GM18502 (cell line): Measurements from ENCODE around the gene NDEL1.

Experiments used
- ATAC-seq: cut with Tn5 transposase; IDR thresholded peaks from one replicate; pipeline ENCODE4 v1.9.1; 2021; ENCODE audit warnings: mild to moderate bottlenecking; ENCODE audit not compliant: unreplicated experiment, poor library complexity

NDEL1 gene

GRCh38 chr17:8494506-8495111 lies 58.9 kb downstream of the NDEL1 start:
- no peak for ATAC-seq

- no peak for ATAC-seq
Observed at GRCh38 chr17:8496081-8496480, 60.4 kb downstream of the NDEL1 start.

GRCh38 chr17:8499171-8499570 lies 63.5 kb downstream of the NDEL1 start:
- ATAC-seq: no peak

- ATAC-seq: no peak
Observed at GRCh38 chr17:8499614-8500013, 63.9 kb downstream of the NDEL1 start.

- no peak for ATAC-seq
Observed at GRCh38 chr17:8500609-8501008, 64.9 kb downstream of the NDEL1 start.

GRCh38 chr17:8502126-8502525 lies 66.4 kb downstream of the NDEL1 start:
- no peak for ATAC-seq

- ATAC-seq: no peak
Observed at GRCh38 chr17:8503368-8503767, 67.7 kb downstream of the NDEL1 start.

GRCh38 chr17:8503807-8504206 lies 68.1 kb downstream of the NDEL1 start:
- no peak for ATAC-seq

- ATAC-seq: no peak
Observed at GRCh38 chr17:8504460-8505207, 69.0 kb downstream of the NDEL1 start.

- ATAC-seq: no peak
Observed at GRCh38 chr17:8506145-8506544, 70.5 kb downstream of the NDEL1 start.

- ATAC-seq: no peak
Observed at GRCh38 chr17:8514801-8515200, 79.1 kb downstream of the NDEL1 start.
